ENCODE measurements around the gene FBXO31.

Gene FBXO31

DNA sequence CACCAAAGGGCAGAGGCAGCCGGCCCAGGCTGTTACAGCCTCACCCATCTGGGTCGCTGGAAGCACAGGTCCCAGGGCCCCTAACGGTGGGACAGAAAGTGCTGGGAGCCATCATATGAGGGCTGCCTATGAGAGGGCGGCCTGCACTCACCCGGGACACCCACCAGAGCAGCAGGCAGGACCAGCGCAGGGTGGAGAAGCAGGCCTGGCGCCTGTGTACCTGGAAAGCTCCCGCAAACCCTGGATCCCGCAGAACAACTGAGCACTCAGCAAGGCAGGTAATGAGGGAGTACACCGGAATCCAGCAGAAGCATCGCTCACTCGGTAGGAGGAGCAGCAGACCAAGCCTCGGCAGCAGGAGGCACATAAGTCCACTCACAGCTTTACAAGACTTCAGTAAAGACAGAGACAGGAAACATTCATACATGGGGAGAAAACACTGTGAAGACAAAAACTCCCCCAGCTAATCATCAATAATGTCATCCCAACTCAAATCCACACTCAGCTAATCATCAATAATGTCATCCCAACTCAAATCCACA, 34.9 kb downstream of the FBXO31 start:
- in situ Hi-C loops (cut with MboI; ENCODE audit: low sequenced_read_pairs, unreplicated experiment), result no loop called here
- DNase-seq (ENCODE audit: low spot score), result no peak
- TF ChIP-seq, protein P1, sequence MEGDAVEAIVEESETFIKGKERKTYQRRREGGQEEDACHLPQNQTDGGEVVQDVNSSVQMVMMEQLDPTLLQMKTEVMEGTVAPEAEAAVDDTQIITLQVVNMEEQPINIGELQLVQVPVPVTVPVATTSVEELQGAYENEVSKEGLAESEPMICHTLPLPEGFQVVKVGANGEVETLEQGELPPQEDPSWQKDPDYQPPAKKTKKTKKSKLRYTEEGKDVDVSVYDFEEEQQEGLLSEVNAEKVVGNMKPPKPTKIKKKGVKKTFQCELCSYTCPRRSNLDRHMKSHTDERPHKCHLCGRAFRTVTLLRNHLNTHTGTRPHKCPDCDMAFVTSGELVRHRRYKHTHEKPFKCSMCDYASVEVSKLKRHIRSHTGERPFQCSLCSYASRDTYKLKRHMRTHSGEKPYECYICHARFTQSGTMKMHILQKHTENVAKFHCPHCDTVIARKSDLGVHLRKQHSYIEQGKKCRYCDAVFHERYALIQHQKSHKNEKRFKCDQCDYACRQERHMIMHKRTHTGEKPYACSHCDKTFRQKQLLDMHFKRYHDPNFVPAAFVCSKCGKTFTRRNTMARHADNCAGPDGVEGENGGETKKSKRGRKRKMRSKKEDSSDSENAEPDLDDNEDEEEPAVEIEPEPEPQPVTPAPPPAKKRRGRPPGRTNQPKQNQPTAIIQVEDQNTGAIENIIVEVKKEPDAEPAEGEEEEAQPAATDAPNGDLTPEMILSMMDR (IDR thresholded peaks at IDR 0.05; ENCODE audit: borderline replicate concordance, control extremely low read depth, extremely low read depth, insufficient read depth, missing control alignments), result no peak

DNA sequence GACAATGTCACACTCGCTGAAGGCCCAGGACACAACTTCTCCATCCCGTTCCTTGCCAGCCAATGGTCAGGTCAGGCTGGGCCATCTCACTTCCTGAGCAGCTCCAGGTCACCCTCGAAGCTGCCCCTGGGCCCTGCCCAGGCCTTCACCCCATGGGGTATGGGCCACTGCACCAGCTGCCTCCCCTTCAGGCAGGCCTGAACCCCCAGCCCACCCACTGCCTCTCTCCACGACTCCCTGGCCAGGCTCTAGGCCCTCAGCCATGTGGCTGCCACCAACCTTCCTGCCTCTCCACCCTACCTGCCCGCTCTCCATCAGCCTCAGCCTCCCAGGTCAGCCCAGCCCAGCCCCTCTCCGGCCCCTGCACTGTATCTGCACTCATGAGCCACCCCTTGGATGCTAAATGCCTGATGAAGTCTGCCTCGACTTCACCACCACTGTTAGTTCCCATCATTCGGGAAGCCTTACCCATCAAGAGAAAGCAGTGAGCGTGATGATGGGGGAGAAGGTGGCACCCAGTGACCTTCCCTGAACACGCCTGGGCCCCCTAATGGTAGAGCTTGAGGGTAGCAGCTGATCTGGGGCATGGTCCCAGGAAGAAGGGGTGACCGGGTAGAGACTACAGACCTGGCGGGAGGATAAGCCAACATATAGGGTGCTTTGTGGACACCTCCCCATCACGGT, 35.5 kb downstream of the FBXO31 start:
- TF ChIP-seq, protein P1 (IDR thresholded peaks at IDR 0.05; ENCODE audit: borderline replicate concordance, control extremely low read depth, extremely low read depth, insufficient read depth, missing control alignments), result no peak
- DNase-seq (ENCODE audit: low spot score), result no peak
- in situ Hi-C loops (cut with MboI; ENCODE audit: low sequenced_read_pairs, unreplicated experiment), result no loop called here

DNA sequence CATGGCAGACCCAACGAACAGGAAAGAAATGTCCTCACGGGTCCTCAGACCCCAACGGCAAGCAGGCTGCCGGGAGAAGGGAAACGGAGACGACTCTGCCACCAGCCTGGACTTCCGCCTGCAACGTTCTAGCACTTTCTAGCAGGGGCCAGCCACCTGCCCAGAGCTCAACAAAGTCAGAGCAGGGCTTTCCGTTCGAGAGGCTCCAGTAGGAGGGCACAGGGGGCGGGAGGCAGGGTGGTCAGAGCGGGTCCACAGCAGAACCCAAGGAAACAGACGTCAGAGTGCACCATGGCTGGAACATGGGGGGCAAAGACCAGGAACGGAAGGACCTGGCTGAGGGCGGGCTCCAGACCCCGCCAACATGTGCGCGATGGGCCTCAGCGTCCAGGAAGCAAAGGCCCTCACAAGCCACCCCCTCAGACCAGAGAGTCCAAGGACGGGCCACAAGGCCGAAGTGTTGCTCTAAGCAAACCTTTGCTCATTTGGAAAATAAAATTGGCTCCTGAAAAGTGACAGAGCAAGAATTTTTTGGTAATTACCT, 37.0 kb downstream of the FBXO31 start:
- TF ChIP-seq, protein P1 (IDR thresholded peaks at IDR 0.05; ENCODE audit: borderline replicate concordance, control extremely low read depth, extremely low read depth, insufficient read depth, missing control alignments), result no peak
- in situ Hi-C loops (cut with MboI; ENCODE audit: low sequenced_read_pairs, unreplicated experiment), result no loop called here
- no peak for DNase-seq (ENCODE audit: low spot score)

DNA sequence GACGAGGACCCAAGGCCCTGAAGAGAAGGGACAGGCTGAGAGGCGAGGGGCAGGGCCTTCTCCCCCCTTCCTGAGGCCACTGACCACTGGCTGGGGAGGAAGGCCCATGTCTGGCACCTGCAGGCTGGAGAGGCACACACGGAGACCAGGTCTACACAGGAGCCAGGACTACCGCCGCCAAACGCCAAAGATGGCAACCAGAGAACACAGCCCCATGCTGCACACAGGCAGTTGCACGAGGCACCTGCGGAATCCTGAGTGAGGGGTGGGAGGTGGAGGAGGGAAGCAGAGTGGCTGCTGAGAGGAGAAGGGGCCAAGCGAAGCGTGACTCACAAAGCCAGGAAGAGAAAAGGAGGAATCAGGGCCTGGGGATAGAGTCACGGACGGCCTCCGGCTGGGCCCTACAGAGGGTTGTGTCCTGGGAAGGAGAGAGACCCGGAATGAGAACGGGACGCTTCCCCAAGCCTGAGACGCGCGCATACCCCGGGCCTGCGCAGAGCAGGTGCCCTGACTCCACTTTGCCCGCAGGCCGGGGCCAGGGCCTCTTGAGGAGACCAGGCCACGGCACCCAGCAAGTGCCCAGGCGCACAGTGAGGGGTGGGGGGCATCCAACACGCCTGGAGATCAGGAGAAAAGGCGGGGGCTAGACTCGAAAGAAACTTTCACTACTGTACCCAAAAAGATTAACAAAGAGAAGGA, 37.7 kb downstream of the FBXO31 start:
- no peak for DNase-seq (ENCODE audit: low spot score)
- in situ Hi-C loops (cut with MboI; ENCODE audit: low sequenced_read_pairs, unreplicated experiment), result no loop called here
- TF ChIP-seq, protein P1 (IDR thresholded peaks at IDR 0.05; ENCODE audit: borderline replicate concordance, control extremely low read depth, extremely low read depth, insufficient read depth, missing control alignments), result no peak

DNA sequence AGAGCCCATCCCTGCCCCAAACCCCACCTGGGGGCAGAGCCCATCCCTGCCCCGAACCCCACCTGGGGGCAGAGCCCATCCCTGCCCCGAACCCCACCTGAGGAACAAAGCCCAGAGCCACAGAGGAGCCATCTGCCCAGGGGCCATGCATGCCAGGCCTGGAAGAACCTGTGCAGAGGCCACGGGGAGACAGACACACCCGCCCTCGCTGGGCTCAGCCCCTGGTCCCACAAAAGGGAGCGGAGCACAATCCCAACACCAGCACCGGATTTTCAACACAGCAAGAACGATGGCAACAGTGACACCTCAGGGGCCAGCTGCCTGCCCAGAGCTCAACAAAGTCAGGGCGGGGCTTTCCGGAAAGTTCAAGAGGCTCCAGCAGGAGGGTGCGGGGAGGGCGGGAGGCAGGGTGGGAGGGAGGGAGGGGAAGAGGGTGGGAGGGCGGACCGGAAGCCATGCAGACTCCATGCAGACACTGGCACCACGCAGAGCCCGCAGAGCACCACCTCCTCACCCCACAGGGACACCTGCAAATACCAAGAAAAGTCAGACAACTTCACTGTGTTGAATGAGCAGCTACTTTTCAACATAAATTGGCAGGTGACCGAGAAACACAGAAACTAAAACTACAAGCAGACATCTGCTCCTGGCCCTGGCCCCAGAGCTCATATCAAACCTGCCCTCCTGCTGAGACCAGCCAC, 38.5 kb downstream of the FBXO31 start:
- TF ChIP-seq, protein P1 (IDR thresholded peaks at IDR 0.05; ENCODE audit: borderline replicate concordance, control extremely low read depth, extremely low read depth, insufficient read depth, missing control alignments), result no peak
- DNase-seq (ENCODE audit: low spot score), result no peak
- in situ Hi-C loops (cut with MboI; ENCODE audit: low sequenced_read_pairs, unreplicated experiment), result no loop called here

Measured in GM13976 (cell line).